ENCODE results near the gene STAG1.
A peak's percentile ranks its signal among the peaks of the same experiment; 100 is the strongest.

Gene STAG1

GRCh38 chr3:136353461-136353860, 398.7 kb downstream of the STAG1 start:
- no peak for TF ChIP-seq EZH2phosphoT487 (conservative IDR thresholded peaks at IDR 0.05; ENCODE audit: low read length)
- no peak for TF ChIP-seq CTCF (IDR thresholded peaks at IDR 0.05; ENCODE audit: insufficient read depth, low read length, poor library complexity, severe bottlenecking)
- Histone ChIP-seq H3K9ac (ENCODE audit: low read length) (no peak overlapping the region), H3K36me3 (ENCODE audit: low read length) (peaks cover 14% of the 10 kb centered on the region; the same call in 1 of the 2 replicates), H3F3A (ENCODE audit: insufficient read depth) (peaks cover 4% of the 10 kb centered on the region; the same call in 1 of the 2 replicates), H4K20me1 (ENCODE audit: low read depth, low read length) (no peaks in the 10 kb centered on the region), H3K27me3 (ENCODE audit: low read length) (no peaks in the 10 kb centered on the region), H3K9me3 (ENCODE audit: insufficient read depth, low read length) (no peaks in the 10 kb centered on the region), H3K4me2 (ENCODE audit: low read depth, low read length, poor library complexity, severe bottlenecking) (no peak overlapping the region), H3K4me3 (ENCODE audit: insufficient read depth, low read length, poor library complexity, severe bottlenecking) (no peak overlapping the region), H3K79me2 (ENCODE audit: insufficient read depth, low read length) (no peaks in the 10 kb centered on the region), H3K9me2 (replicated peaks; ENCODE audit: insufficient read depth, low read length) (no peaks in the 10 kb centered on the region), H2AFZ (ENCODE audit: low read depth, low read length, severe bottlenecking) (no peak overlapping the region), H3K27ac (ENCODE audit: low read depth, low read length) (no peak overlapping the region)

DNA sequence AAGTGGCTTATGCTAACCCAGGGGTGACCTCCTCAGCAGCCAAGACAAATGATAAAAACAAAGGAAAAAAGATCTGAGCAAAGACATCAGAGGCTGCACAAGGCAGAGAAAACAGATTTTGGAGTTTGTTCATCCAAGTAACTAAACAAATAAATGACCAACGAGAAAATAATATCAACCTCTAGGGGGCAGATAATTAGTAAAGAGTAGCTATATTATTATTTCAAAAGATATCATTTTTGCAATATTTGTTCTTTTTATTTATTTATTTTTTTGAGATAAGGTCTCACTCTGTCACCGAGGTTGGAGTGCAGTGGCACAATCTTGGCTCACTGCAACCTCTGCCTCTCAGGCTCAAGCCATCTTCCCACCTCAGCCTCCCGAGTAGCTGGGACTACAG, 400.3 kb downstream of the STAG1 start:
- Histone ChIP-seq H3F3A (ENCODE audit: insufficient read depth) (no peaks in the 10 kb centered on the region; the same call in 1 of the 2 replicates), H3K4me3 (ENCODE audit: insufficient read depth, low read length, poor library complexity, severe bottlenecking) (no peak overlapping the region), H3K36me3 (ENCODE audit: low read length) (peaks cover 11% of the 10 kb centered on the region; the same call in 1 of the 2 replicates), H3K9me3 (ENCODE audit: insufficient read depth, low read length) (no peaks in the 10 kb centered on the region), H3K79me2 (ENCODE audit: insufficient read depth, low read length) (no peaks in the 10 kb centered on the region), H3K9me2 (replicated peaks; ENCODE audit: insufficient read depth, low read length) (no peaks in the 10 kb centered on the region), H3K27me3 (ENCODE audit: low read length) (no peaks in the 10 kb centered on the region), H3K9ac (ENCODE audit: low read length) (no peak overlapping the region), H3K27ac (ENCODE audit: low read depth, low read length) (no peak overlapping the region), H3K4me2 (ENCODE audit: low read depth, low read length, poor library complexity, severe bottlenecking) (no peak overlapping the region), H4K20me1 (ENCODE audit: low read depth, low read length) (no peaks in the 10 kb centered on the region), H2AFZ (ENCODE audit: low read depth, low read length, severe bottlenecking) (no peak overlapping the region)
- TF ChIP-seq CTCF (IDR thresholded peaks at IDR 0.05; ENCODE audit: insufficient read depth, low read length, poor library complexity, severe bottlenecking) (peak; percentile 44), EZH2phosphoT487 (conservative IDR thresholded peaks at IDR 0.05; ENCODE audit: low read length) (no peak)

- H4K20me1 ChIP-seq (ENCODE audit: low read depth, low read length): no peaks in the 10 kb centered on the region
- no peaks in the 10 kb centered on the region; the same call in 1 of the 2 replicates for H3F3A ChIP-seq (ENCODE audit: insufficient read depth)
- no peaks in the 10 kb centered on the region for H3K9me2 ChIP-seq (replicated peaks; ENCODE audit: insufficient read depth, low read length)
- no peak overlapping the region for H2AFZ ChIP-seq (ENCODE audit: low read depth, low read length, severe bottlenecking)
- H3K4me3 ChIP-seq (ENCODE audit: insufficient read depth, low read length, poor library complexity, severe bottlenecking): no peak overlapping the region
- H3K27ac ChIP-seq (ENCODE audit: low read depth, low read length): no peak overlapping the region
- H3K27me3 ChIP-seq (ENCODE audit: low read length): no peaks in the 10 kb centered on the region
- peaks cover 14% of the 10 kb centered on the region; the same call in 1 of the 2 replicates for H3K36me3 ChIP-seq (ENCODE audit: low read length)
- no peak for TF ChIP-seq EZH2phosphoT487 (conservative IDR thresholded peaks at IDR 0.05; ENCODE audit: low read length)
- TF ChIP-seq CTCF (IDR thresholded peaks at IDR 0.05; ENCODE audit: insufficient read depth, low read length, poor library complexity, severe bottlenecking): no peak
- no peak overlapping the region for H3K4me2 ChIP-seq (ENCODE audit: low read depth, low read length, poor library complexity, severe bottlenecking)
- no peaks in the 10 kb centered on the region for H3K79me2 ChIP-seq (ENCODE audit: insufficient read depth, low read length)
- no peaks in the 10 kb centered on the region for H3K9me3 ChIP-seq (ENCODE audit: insufficient read depth, low read length)
- no peak overlapping the region for H3K9ac ChIP-seq (ENCODE audit: low read length)
These were observed 400.8 kb downstream of the STAG1 start for GRCh38 chr3:136351351-136351750.

Measured in SU-DHL-6 (cell line).